Esophagus muscularis mucosa (tissue), 4 donors: ENCODE measurements around the gene ACSL4.

ENCODE experiments used
- EP300 ChIP-seq: sonication (generic); formaldehyde crosslinking; IDR thresholded peaks from one replicate; pipeline ENCODE4 v1.6.1; 2017; ENCODE audit warnings: antibody characterized with exemption
- POLR2A ChIP-seq: fragments of 450-650 bp; IDR thresholded peaks from one replicate; pipeline ENCODE4 v1.6.1; 2017; ENCODE audit warnings: antibody characterized with exemption, moderate library complexity, mild to moderate bottlenecking, low read depth
- TF ChIP-seq, protein P1 (sequence below), 3 experiments: fragments of 200-600 bp in 2 of 3; fragments of 450-650 bp in 1 of 3; sonication (generic) in 2 of 3; IDR thresholded peaks; one replicate each; pipeline ENCODE4 v1.5.1; 2017 to 2019; ENCODE audit warnings: antibody characterized with exemption in 3 of 3, mild to moderate bottlenecking in 2 of 3, moderate library complexity in 1 of 3

DNA sequence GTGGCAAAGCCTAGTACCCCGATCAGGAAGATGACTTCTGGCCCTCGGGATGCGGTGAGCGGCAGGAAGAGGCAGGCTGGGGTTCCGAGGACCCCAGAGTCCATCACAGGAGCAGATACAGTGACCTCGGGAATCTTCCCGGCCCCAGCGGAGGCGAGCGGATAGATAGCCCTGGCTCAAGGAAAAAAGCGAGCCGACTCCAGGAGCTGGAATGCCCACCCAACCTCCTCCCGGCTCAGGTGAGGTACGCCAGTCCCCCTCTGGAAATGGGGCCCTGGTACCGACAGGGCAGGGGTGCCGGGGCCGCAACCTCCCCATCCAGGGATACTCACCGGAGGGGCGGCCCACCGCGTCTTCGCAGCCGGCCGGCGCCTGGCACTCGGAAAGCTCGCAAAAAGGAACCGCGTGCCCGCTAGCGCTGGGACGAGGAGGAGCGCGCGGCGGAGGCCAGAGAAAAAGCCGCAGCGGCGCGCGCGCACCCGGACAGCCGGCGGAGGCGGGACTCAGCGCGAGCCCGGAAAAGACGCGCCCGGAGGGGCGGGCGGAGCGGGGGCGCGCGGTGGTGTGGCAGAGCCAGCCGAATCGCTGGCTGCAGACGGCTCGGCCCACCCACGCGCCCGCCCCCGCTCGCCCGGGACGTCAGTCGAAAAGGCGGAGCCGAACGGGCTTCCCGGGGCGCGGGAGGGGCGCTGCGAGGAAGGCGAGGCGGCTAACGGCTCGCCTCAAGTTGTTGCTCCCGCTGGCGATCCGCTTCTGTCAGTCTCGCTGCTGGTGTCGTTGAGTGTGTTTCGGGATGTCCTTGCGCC, at the start of gene ACSL4:
- TF ChIP-seq EP300 (no peak), POLR2A (peak; percentile 16)
- TF ChIP-seq, protein P1, sequence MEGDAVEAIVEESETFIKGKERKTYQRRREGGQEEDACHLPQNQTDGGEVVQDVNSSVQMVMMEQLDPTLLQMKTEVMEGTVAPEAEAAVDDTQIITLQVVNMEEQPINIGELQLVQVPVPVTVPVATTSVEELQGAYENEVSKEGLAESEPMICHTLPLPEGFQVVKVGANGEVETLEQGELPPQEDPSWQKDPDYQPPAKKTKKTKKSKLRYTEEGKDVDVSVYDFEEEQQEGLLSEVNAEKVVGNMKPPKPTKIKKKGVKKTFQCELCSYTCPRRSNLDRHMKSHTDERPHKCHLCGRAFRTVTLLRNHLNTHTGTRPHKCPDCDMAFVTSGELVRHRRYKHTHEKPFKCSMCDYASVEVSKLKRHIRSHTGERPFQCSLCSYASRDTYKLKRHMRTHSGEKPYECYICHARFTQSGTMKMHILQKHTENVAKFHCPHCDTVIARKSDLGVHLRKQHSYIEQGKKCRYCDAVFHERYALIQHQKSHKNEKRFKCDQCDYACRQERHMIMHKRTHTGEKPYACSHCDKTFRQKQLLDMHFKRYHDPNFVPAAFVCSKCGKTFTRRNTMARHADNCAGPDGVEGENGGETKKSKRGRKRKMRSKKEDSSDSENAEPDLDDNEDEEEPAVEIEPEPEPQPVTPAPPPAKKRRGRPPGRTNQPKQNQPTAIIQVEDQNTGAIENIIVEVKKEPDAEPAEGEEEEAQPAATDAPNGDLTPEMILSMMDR (IDR thresholded peaks at IDR 0.05): no peak
